ENCODE data around the gene DLGAP1.

Gene DLGAP1

GRCh38 chr18:3879114-3879835 lies 575.8 kb downstream of the DLGAP1 start:
- no peak for DNase-seq (ENCODE audit: low spot score)
- no peak for TF ChIP-seq CTCF (IDR thresholded peaks at IDR 0.05; ENCODE audit: borderline replicate concordance, control extremely low read depth, extremely low read depth, insufficient read depth, missing control alignments)
- in situ Hi-C loops (cut with MboI; ENCODE audit: low sequenced_read_pairs, unreplicated experiment), result no loop called here

GRCh38 chr18:3878401-3878800 lies 576.7 kb downstream of the DLGAP1 start:
- no peak for TF ChIP-seq CTCF (IDR thresholded peaks at IDR 0.05; ENCODE audit: borderline replicate concordance, control extremely low read depth, extremely low read depth, insufficient read depth, missing control alignments)
- no peak for DNase-seq (ENCODE audit: low spot score)
- in situ Hi-C loops (cut with MboI; ENCODE audit: low sequenced_read_pairs, unreplicated experiment), result no loop called here

- DNase-seq (ENCODE audit: low spot score), result no peak
- TF ChIP-seq CTCF (IDR thresholded peaks at IDR 0.05; ENCODE audit: borderline replicate concordance, control extremely low read depth, extremely low read depth, insufficient read depth, missing control alignments), result no peak
- in situ Hi-C loops (cut with MboI; ENCODE audit: low sequenced_read_pairs, unreplicated experiment), result no loop called here
These were observed 577.4 kb downstream of the DLGAP1 start for GRCh38 chr18:3877678-3878077.

GRCh38 chr18:3875961-3876360 lies 579.1 kb downstream of the DLGAP1 start:
- in situ Hi-C loops (cut with MboI; ENCODE audit: low sequenced_read_pairs, unreplicated experiment), result no loop called here
- DNase-seq (ENCODE audit: low spot score), result no peak
- TF ChIP-seq CTCF (IDR thresholded peaks at IDR 0.05; ENCODE audit: borderline replicate concordance, control extremely low read depth, extremely low read depth, insufficient read depth, missing control alignments), result no peak

- TF ChIP-seq CTCF (IDR thresholded peaks at IDR 0.05; ENCODE audit: borderline replicate concordance, control extremely low read depth, extremely low read depth, insufficient read depth, missing control alignments), result no peak
- DNase-seq (ENCODE audit: low spot score), result no peak
- in situ Hi-C loops (cut with MboI; ENCODE audit: low sequenced_read_pairs, unreplicated experiment), result no loop called here
These were observed 579.7 kb downstream of the DLGAP1 start for GRCh38 chr18:3875376-3875775.

- DNase-seq (ENCODE audit: low spot score), result no peak
- no peak for TF ChIP-seq CTCF (IDR thresholded peaks at IDR 0.05; ENCODE audit: borderline replicate concordance, control extremely low read depth, extremely low read depth, insufficient read depth, missing control alignments)
- in situ Hi-C loops (cut with MboI; ENCODE audit: low sequenced_read_pairs, unreplicated experiment), result no loop called here
These were observed 580.5 kb downstream of the DLGAP1 start for GRCh38 chr18:3874581-3874980.
